Neural cell (in vitro differentiated cells): Measurements from ENCODE around the gene GIPC2.

Experiments
- RAD21 ChIP-seq: fragments of 450-650 bp; conservative IDR thresholded peaks from 2 replicates; pipeline ENCODE4 v1.6.1; 2014; ENCODE audit warnings: antibody characterized with exemption, mild to moderate bottlenecking, moderate library complexity
- TF ChIP-seq, protein P1 (sequence below): fragments of 450-650 bp; IDR thresholded peaks from 2 replicates; pipeline ENCODE4 v1.5.1; 2014; ENCODE audit warnings: antibody characterized with exemption, mild to moderate bottlenecking, moderate library complexity; ENCODE audit not compliant: poor library complexity, severe bottlenecking

- TF ChIP-seq, protein P1, sequence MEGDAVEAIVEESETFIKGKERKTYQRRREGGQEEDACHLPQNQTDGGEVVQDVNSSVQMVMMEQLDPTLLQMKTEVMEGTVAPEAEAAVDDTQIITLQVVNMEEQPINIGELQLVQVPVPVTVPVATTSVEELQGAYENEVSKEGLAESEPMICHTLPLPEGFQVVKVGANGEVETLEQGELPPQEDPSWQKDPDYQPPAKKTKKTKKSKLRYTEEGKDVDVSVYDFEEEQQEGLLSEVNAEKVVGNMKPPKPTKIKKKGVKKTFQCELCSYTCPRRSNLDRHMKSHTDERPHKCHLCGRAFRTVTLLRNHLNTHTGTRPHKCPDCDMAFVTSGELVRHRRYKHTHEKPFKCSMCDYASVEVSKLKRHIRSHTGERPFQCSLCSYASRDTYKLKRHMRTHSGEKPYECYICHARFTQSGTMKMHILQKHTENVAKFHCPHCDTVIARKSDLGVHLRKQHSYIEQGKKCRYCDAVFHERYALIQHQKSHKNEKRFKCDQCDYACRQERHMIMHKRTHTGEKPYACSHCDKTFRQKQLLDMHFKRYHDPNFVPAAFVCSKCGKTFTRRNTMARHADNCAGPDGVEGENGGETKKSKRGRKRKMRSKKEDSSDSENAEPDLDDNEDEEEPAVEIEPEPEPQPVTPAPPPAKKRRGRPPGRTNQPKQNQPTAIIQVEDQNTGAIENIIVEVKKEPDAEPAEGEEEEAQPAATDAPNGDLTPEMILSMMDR: no peak
- TF ChIP-seq RAD21: no peak
Observed at GRCh38 chr1:78094639-78095038, 48.9 kb downstream of the GIPC2 start.
